Gastroesophageal sphincter (tissue), 4 donors: ENCODE results near the gene TRIM8. TPM values are rescaled to one million over a fixed set of nuclear protein-coding genes. Genes with fewer than 3 reads are reported as not detected.

ENCODE experiments used
- ATAC-seq: fragments of 150-250 bp; one replicate; pipeline ENCODE4 v1.9.1; 2016; ENCODE audit warnings: mild to moderate bottlenecking, moderate library complexity
- H3K27ac ChIP-seq, 4 donors: fragments of 200-600 bp; sonication (generic) in 3 of 4; 1 replicate in 3 of 4; 2 replicates in 1 of 4; pipeline ENCODE4 v1.5.1; 2016 to 2019
- H3K27me3 ChIP-seq: fragments of 200-600 bp; sonication (generic); one replicate; pipeline ENCODE4 v1.5.1; 2019
- H3K36me3 ChIP-seq, 2 donors: fragments of 200-600 bp; sonication (generic); one replicate each; pipeline ENCODE4 v1.5.1; 2019; ENCODE audit warnings: control low read depth in 1 of 2
- H3K4me1 ChIP-seq, 3 donors: fragments of 200-600 bp; sonication (generic); 1 replicate in 2 of 3; 2 replicates in 1 of 3; pipeline ENCODE4 v1.5.1; 2016 to 2019; ENCODE audit warnings: control low read depth in 2 of 3
- H3K4me3 ChIP-seq, 2 donors: fragments of 200-600 bp; sonication (generic); one replicate each; pipeline ENCODE4 v1.5.1; 2019; ENCODE audit warnings: mild to moderate bottlenecking in 1 of 2, moderate library complexity in 1 of 2
- H3K9me3 ChIP-seq, 3 donors: fragments of 200-600 bp; sonication (generic); one replicate each; pipeline ENCODE4 v1.5.1; 2017 to 2019; ENCODE audit warnings: control low read depth in 2 of 3
- EP300 ChIP-seq: sonication (generic); formaldehyde crosslinking; IDR thresholded peaks from one replicate; pipeline ENCODE4 v1.6.1; 2017; ENCODE audit warnings: antibody characterized with exemption, mild to moderate bottlenecking
- POLR2A ChIP-seq, 2 donors: fragments of 450-650 bp; IDR thresholded peaks; one replicate each; pipeline ENCODE4 v1.6.1; 2017; ENCODE audit warnings: antibody characterized with exemption in 2 of 2, mild to moderate bottlenecking in 2 of 2, moderate library complexity in 1 of 2
- POLR2AphosphoS5 ChIP-seq: sonication (generic); formaldehyde crosslinking; IDR thresholded peaks from one replicate; pipeline ENCODE4 v1.6.1; 2017; ENCODE audit warnings: antibody characterized with exemption
- WGBS, 2 donors: methylation state at CpG; one replicate each; pipeline ENCODE4 v1.1.5; 2018; ENCODE audit warnings: low coverage in 1 of 2; 5-methylcytosine and 5-hydroxymethylcytosine counted together
- total RNA-seq, 4 donors: library from RNA; depleted of rRNA; stranded (reverse); fragments of >200 nt; gene quantifications; one replicate each; pipeline ENCODE4 v1.1.0, GENCODE V29; 2016
- TF ChIP-seq, protein P1 (sequence below), 4 experiments: fragments of 200-600 bp in 2 of 4; fragments of 450-650 bp in 2 of 4; sonication (generic) in 1 of 4; IDR thresholded peaks; one replicate each; pipeline ENCODE4 v1.5.1; 2017 to 2019; ENCODE audit warnings: antibody characterized with exemption in 4 of 4, mild to moderate bottlenecking in 2 of 4, moderate library complexity in 2 of 4

Gene TRIM8
- total RNA-seq, 4 donors from 2014 or later: 96.7 to 171 (median 131) TPM

DNA sequence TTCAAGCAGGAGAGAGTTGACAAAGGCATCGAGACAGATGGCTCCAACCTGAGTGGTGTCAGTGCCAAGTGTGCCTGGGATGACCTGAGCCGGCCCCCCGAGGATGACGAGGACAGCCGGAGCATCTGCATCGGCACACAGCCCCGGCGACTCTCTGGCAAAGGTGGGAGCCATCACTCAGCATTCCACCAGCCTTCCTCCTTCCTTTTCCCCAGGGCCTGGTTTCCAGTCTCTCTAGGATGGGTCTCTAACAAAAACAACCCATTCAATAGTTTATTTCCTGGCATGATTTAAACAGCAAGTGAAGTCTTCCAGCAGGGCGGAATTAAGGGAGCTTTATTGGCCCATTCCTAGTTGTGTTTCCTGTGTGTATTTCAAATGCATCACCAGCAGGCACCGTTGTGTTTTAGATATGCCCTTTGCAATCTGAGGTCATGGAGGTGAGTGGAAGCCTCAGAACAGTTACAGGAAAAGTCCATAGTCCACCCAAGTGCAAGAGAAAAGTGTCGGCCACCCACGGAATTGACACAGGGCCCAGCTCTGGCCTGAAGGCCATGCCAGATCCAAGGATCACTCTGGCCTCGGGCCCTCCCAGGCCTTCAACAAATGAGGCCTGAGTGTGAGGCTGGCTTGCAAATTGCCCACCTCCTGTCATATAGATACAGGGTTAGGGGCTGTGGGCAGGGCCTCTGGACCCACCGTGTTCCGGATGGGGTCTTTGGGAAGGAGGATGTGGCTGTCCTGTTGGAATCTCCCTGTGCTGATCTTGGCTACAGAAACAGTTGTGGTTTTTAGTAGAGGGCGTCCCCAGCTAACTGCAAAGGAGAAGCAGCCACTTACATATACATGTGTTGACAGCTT lies 46.9 kb upstream of the TRIM8 start:
- H3K27me3 ChIP-seq: no peaks in the 10 kb centered on the region
- TF ChIP-seq POLR2AphosphoS5 (no peak), EP300 (no peak), POLR2A (IDR thresholded peaks at IDR 0.05) (no peak)
- TF ChIP-seq, protein P1, sequence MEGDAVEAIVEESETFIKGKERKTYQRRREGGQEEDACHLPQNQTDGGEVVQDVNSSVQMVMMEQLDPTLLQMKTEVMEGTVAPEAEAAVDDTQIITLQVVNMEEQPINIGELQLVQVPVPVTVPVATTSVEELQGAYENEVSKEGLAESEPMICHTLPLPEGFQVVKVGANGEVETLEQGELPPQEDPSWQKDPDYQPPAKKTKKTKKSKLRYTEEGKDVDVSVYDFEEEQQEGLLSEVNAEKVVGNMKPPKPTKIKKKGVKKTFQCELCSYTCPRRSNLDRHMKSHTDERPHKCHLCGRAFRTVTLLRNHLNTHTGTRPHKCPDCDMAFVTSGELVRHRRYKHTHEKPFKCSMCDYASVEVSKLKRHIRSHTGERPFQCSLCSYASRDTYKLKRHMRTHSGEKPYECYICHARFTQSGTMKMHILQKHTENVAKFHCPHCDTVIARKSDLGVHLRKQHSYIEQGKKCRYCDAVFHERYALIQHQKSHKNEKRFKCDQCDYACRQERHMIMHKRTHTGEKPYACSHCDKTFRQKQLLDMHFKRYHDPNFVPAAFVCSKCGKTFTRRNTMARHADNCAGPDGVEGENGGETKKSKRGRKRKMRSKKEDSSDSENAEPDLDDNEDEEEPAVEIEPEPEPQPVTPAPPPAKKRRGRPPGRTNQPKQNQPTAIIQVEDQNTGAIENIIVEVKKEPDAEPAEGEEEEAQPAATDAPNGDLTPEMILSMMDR (IDR thresholded peaks at IDR 0.05): peak in 1 of 4 experiments; percentile 3
- no peak overlapping the region for H3K4me3 ChIP-seq
- peaks cover 0 to 75% of the 10 kb centered on the region in 2 donors for H3K36me3 ChIP-seq
- peak; percentile 32 for ATAC-seq
- H3K27ac ChIP-seq: peak overlapping the region in 3 of 4 donors; percentile 45 to 57 (median 54)
- peaks cover 0 to 86% (median 34%) of the 10 kb centered on the region in 3 donors for H3K4me1 ChIP-seq
- H3K9me3 ChIP-seq: no peaks in the 10 kb centered on the region
- WGBS, 2 donors: 46 to 55% methylated on average over 6 to 8 of the region's 16 CpGs

DNA sequence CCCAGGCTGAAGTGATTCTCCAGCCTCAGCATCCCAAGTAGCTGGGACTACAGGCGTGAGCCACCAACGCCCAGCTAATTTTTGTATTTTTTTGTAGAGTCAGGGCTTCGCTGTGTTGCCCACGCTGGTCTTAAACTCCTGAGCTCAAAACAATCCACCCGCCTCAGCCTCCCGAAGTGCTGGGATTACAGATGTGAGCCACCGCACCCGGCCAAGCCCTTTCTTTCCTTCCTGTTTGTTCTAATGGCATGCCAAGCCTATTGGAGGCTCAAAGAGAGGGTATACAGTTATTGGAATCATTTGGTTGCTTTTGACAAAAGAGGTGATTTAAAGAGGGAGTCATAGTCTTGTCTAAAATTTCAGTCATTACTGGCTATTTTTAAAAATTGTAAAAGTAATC lies 46.0 kb upstream of the TRIM8 start:
- no peak for TF ChIP-seq POLR2AphosphoS5
- no peak for TF ChIP-seq POLR2A (IDR thresholded peaks at IDR 0.05)
- TF ChIP-seq, protein P1 (IDR thresholded peaks at IDR 0.05): no peak
- TF ChIP-seq EP300: no peak
- H3K36me3 ChIP-seq: peaks cover 0 to 82% of the 10 kb centered on the region in 2 donors
- WGBS, 2 donors: 89 to 90% methylated on average over 6 of the region's 8 CpGs
- ATAC-seq: no peak
- no peak overlapping the region for H3K4me3 ChIP-seq
- H3K27me3 ChIP-seq: no peaks in the 10 kb centered on the region
- H3K9me3 ChIP-seq: no peaks in the 10 kb centered on the region
- peak overlapping the region in 2 of 4 donors; percentile 54 to 64 for H3K27ac ChIP-seq
- peaks cover 0 to 87% (median 34%) of the 10 kb centered on the region in 3 donors for H3K4me1 ChIP-seq

DNA sequence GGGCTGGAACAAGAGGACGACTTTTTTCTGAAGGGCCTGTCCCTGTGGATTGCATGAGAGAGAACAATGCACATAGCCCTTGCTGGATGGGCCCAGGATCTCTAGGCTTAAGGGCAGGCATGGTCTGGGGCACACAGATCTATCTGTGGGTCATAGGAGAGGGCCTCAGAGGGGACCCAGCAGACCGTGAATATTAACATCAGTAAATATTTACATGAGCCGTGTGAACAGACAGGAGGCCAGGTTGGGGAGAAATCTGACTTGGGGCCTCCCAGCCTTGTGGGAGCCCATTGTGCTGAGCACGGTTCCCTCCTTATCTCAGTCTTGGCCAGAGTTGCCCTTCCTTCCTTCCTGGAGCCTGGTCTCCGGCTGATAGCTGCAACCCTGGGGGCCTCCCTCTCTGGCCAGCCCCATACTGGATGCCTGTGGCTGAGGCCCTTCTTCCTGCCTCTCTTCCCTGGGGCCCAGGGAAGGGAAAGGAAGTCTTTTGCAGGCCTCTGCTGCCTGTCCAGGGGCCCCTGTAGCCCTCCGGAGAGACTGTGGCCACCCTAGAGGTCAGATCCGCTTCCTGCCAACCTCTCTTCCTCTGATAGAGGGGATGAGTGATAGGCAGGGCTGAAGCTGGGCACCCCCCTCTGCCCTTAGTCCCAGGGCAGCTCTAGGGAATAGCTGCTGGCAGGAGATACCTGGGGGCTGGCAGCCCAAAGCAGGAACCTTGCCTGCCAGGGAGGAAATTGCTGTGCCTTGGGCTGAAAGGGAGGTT lies 44.5 kb upstream of the TRIM8 start:
- ATAC-seq: no peak

DNA sequence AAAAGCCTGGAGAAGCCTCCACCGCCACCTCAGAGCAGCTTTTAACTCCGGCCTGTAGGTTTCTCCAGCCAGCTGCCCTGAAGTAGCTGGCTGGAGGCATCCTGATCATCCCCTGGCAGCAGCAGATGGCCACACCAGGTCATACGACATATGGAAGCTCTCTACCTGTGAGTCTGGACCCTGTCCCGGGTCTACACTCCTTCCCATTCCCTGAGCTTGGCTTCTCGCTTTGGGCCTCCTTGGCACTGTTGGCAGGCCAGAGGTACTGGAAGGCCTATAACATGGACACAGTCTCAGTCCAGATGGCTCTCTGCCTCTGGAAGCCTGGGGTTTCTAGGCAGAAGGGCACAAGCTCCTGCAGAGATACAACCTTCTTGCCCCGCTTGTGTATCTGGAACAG lies 43.5 kb upstream of the TRIM8 start:
- H3K4me3 ChIP-seq: no peak overlapping the region
- H3K9me3 ChIP-seq: no peaks in the 10 kb centered on the region
- H3K36me3 ChIP-seq: peaks cover 0 to 84% of the 10 kb centered on the region in 2 donors
- WGBS, 2 donors: 94% methylated on average over 5 of the region's 6 CpGs; no CpG with 5 or more reads in 1 of the 2 donors
- TF ChIP-seq EP300 (no peak), POLR2A (IDR thresholded peaks at IDR 0.05) (no peak), POLR2AphosphoS5 (no peak)
- TF ChIP-seq, protein P1 (IDR thresholded peaks at IDR 0.05): no peak
- H3K27me3 ChIP-seq: no peaks in the 10 kb centered on the region
- H3K27ac ChIP-seq: peak overlapping the region in 3 of 4 donors; percentile 64 to 69 (median 66)
- no peak for ATAC-seq
- H3K4me1 ChIP-seq: peaks cover 0 to 83% (median 37%) of the 10 kb centered on the region in 3 donors

More for the DNA sequence above, 44.5 kb upstream of the TRIM8 start:
- whole genome bisulfite sequencing, 2 donors: 17 to 57% methylated on average over 1 to 3 of the region's 7 CpGs
- H3K9me3 ChIP-seq: no peaks in the 10 kb centered on the region
- H3K27ac ChIP-seq: peak overlapping the region in 3 of 4 donors; percentile 64 to 69 (median 66)
- H3K4me3 ChIP-seq: no peak overlapping the region
- H3K27me3 ChIP-seq: no peaks in the 10 kb centered on the region
- TF ChIP-seq EP300: no peak
- peak; percentile 18 for TF ChIP-seq POLR2AphosphoS5
- peaks cover 0 to 82% of the 10 kb centered on the region in 2 donors for H3K36me3 ChIP-seq
- peaks cover 0 to 94% (median 40%) of the 10 kb centered on the region in 3 donors for H3K4me1 ChIP-seq

DNA sequence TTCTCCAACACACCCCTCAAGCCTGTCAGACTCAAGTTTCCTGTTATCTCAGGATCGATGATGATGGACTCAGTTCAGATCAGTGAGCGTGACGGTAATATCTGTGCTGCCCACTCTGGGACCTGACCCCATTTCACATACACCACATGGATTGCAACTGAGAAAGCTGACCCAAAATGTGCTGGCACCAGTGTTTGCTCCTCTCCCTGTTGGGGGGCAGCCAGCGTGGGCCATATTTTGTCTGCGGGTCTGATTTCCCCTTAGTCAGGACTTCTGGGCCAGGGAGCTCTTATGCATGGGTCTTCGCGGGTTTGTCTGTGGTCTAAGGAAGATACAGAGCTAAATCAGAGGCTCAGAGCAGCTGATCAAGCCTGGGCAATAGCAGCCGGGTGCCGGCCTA lies 42.6 kb upstream of the TRIM8 start:
- ATAC-seq: no peak
- H3K4me1 ChIP-seq: peaks cover 0 to 75% (median 29%) of the 10 kb centered on the region in 3 donors
- 73 to 93% methylated on average over 3 of the region's 9 CpGs for WGBS, 2 donors

More for the DNA sequence above, 42.6 kb upstream of the TRIM8 start:
- TF ChIP-seq EP300: no peak
- TF ChIP-seq POLR2A (IDR thresholded peaks at IDR 0.05): no peak
- TF ChIP-seq, protein P1 (IDR thresholded peaks at IDR 0.05): no peak
- TF ChIP-seq POLR2AphosphoS5: no peak
- Histone ChIP-seq H3K36me3 (peaks cover 0 to 84% of the 10 kb centered on the region in 2 donors), H3K9me3 (no peaks in the 10 kb centered on the region), H3K27ac (peak overlapping the region; percentile 30 to 69 (median 65)), H3K27me3 (no peaks in the 10 kb centered on the region), H3K4me3 (no peak overlapping the region)
